Peyer's patch (tissue), 4 donors: Measurements from ENCODE around the gene TSPAN32.

ENCODE experiments used
- POLR2A ChIP-seq, 2 donors: fragments of 450-650 bp; IDR thresholded peaks; one replicate each; pipeline ENCODE4 v1.5.1; 2017; ENCODE audit warnings: antibody characterized with exemption in 2 of 2, mild to moderate bottlenecking in 2 of 2, moderate library complexity in 2 of 2
- TF ChIP-seq, protein P1 (sequence below), 6 experiments: fragments of 450-650 bp in 4 of 6; fragments of 200-600 bp in 2 of 6; sonication (generic) in 1 of 6; IDR thresholded peaks; one replicate each; pipeline ENCODE4 v1.5.1; 2017 to 2019; ENCODE audit warnings: antibody characterized with exemption in 6 of 6, mild to moderate bottlenecking in 3 of 6, moderate library complexity in 1 of 6

DNA sequence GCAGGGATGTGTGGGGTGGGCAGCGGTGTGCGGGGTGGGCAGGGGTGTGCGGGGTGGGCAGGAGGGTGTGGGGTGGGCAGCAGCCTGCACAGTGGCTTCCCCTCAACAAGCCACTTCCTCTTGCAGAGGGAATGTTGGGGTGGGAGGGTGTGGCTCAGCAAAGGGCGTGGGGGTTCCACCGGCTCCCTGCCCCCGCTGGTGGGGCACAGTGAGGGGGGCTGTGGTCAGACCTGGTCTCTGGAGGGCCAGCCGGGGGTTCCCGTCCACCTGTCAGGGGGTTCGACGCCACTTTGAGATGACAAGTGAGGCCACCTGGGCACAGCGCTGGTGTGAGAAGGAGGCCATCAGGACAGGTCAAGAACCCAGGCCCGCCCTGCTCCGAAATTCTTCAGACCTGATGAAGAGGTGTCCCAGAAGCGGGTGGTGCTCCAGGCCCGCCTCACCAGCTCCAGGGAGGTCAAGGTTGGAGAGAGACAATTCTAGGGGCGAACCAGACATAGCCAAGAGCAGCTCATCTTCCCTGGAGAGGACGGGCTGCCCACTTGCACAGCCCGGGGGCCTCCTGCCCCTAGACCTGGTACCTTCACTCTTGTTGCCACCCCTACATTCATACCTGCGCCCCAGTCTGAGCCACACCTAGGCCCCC, 1.4 kb upstream of the TSPAN32 start:
- TF ChIP-seq, protein P1, sequence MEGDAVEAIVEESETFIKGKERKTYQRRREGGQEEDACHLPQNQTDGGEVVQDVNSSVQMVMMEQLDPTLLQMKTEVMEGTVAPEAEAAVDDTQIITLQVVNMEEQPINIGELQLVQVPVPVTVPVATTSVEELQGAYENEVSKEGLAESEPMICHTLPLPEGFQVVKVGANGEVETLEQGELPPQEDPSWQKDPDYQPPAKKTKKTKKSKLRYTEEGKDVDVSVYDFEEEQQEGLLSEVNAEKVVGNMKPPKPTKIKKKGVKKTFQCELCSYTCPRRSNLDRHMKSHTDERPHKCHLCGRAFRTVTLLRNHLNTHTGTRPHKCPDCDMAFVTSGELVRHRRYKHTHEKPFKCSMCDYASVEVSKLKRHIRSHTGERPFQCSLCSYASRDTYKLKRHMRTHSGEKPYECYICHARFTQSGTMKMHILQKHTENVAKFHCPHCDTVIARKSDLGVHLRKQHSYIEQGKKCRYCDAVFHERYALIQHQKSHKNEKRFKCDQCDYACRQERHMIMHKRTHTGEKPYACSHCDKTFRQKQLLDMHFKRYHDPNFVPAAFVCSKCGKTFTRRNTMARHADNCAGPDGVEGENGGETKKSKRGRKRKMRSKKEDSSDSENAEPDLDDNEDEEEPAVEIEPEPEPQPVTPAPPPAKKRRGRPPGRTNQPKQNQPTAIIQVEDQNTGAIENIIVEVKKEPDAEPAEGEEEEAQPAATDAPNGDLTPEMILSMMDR (IDR thresholded peaks at IDR 0.05) = no peak
- no peak for TF ChIP-seq POLR2A (IDR thresholded peaks at IDR 0.05)
